Islet precursor cell (in vitro differentiated cells): Measurements from ENCODE around the gene RTP1.
"Not testable (repeated sequence)": the region's sequence is repeated elsewhere in the genome, so short reads cannot be mapped to it uniquely, and the experiment has no call there.

Source experiments
- DNase-seq: peaks from one replicate; pipeline ENCODE4 v3.0.0-alpha.2; 2018

RTP1 gene

GRCh38 chr3:187197335-187197649, at the start of gene RTP1:
Gene RTP1, plus strand, starts transcription at chr3:187197486. Its CDS starts 30 bp downstream, at chr3:187197516.
- DNase-seq, result no peak

- DNase-seq, result peak; percentile 58
Measured at GRCh38 chr3:187150186-187150585, 47.1 kb upstream of the RTP1 start.

GRCh38 chr3:187150599-187150998, 46.7 kb upstream of the RTP1 start:
- DNase-seq, result no peak

- no peak for DNase-seq
Measured at GRCh38 chr3:187161556-187161955, 35.7 kb upstream of the RTP1 start.

GRCh38 chr3:187162265-187162953, 34.9 kb upstream of the RTP1 start:
- DNase-seq, result no peak

GRCh38 chr3:187165144-187165543, 32.1 kb upstream of the RTP1 start:
- peak; percentile 74 for DNase-seq

GRCh38 chr3:187166750-187167149, 30.5 kb upstream of the RTP1 start:
- DNase-seq, result no peak

GRCh38 chr3:187167777-187168176, 29.5 kb upstream of the RTP1 start:
- no peak for DNase-seq

GRCh38 chr3:187169231-187169960, 27.9 kb upstream of the RTP1 start:
- no peak for DNase-seq

GRCh38 chr3:187170911-187171310, 26.4 kb upstream of the RTP1 start:
- DNase-seq, result not testable (repeated sequence)

GRCh38 chr3:187172929-187173328, 24.4 kb upstream of the RTP1 start:
- no peak for DNase-seq

GRCh38 chr3:187181454-187182170, 15.7 kb upstream of the RTP1 start:
- DNase-seq, result no peak

- DNase-seq, result peak; percentile 58
Measured at GRCh38 chr3:187183210-187183862, 13.9 kb upstream of the RTP1 start.

- DNase-seq, result peak; percentile 2
Measured at GRCh38 chr3:187183903-187184302, 13.4 kb upstream of the RTP1 start.

GRCh38 chr3:187185759-187186158, 11.5 kb upstream of the RTP1 start:
- peak; percentile 60 for DNase-seq

GRCh38 chr3:187186375-187186774, 10.9 kb upstream of the RTP1 start:
- no peak for DNase-seq

- DNase-seq, result peak; percentile 79
Measured at GRCh38 chr3:187186801-187187421, 10.4 kb upstream of the RTP1 start.

GRCh38 chr3:187188931-187189330, 8.4 kb upstream of the RTP1 start:
- peak; percentile 12 for DNase-seq

GRCh38 chr3:187191271-187191670, 6.0 kb upstream of the RTP1 start:
- peak; percentile 7 for DNase-seq

- DNase-seq, result peak; percentile 4
Measured at GRCh38 chr3:187193181-187193580, 4.1 kb upstream of the RTP1 start.

GRCh38 chr3:187196573-187197334, 532 bp upstream of the RTP1 start:
- peak; percentile 32 for DNase-seq

GRCh38 chr3:187198490-187198889, 1.2 kb downstream of the RTP1 start:
- no peak for DNase-seq
